Stimulated activated CD4-positive, alpha-beta T cell treated with anti-CD3 and anti-CD28 coated beads, Interleukin-1b, Interleukin-23, amount 100 ng/mL, for 4 hours (primary cell): ENCODE measurements around the gene CGNL1.

Experiments used
- DNase-seq, 2 donors: peaks; one replicate each; pipeline ENCODE4 v3.0.0-alpha.2; 2020; ENCODE audit warnings: low read depth in 2 of 2

Gene CGNL1

GRCh38 chr15:57496946-57497869 is 120.9 kb downstream of the CGNL1 start:
- DNase-seq = no peak

GRCh38 chr15:57500256-57500655 is 124.0 kb downstream of the CGNL1 start:
- no peak for DNase-seq

GRCh38 chr15:57500979-57501576 is 124.8 kb downstream of the CGNL1 start:
- no peak for DNase-seq

GRCh38 chr15:57502116-57502515 is 125.8 kb downstream of the CGNL1 start:
- DNase-seq = no peak

- no peak for DNase-seq
These were observed 126.9 kb downstream of the CGNL1 start for GRCh38 chr15:57503051-57503702.

- DNase-seq = no peak
These were observed 127.8 kb downstream of the CGNL1 start for GRCh38 chr15:57503911-57504598.

GRCh38 chr15:57504599-57504940 is 128.3 kb downstream of the CGNL1 start:
- DNase-seq = no peak

- DNase-seq = no peak
These were observed 128.9 kb downstream of the CGNL1 start for GRCh38 chr15:57505056-57505715.

GRCh38 chr15:57505949-57506391 is 129.7 kb downstream of the CGNL1 start:
- DNase-seq = no peak

GRCh38 chr15:57506422-57506821 is 130.1 kb downstream of the CGNL1 start:
- DNase-seq = no peak

- no peak for DNase-seq
These were observed 130.8 kb downstream of the CGNL1 start for GRCh38 chr15:57507111-57507510.

- no peak for DNase-seq
These were observed 132.8 kb downstream of the CGNL1 start for GRCh38 chr15:57509126-57509525.

- DNase-seq = no peak
These were observed 133.7 kb downstream of the CGNL1 start for GRCh38 chr15:57509965-57510364.

- DNase-seq = no peak
These were observed 134.3 kb downstream of the CGNL1 start for GRCh38 chr15:57510647-57511046.

- DNase-seq = no peak
These were observed 140.2 kb downstream of the CGNL1 start for GRCh38 chr15:57516327-57517029.

GRCh38 chr15:57517030-57517671 is 140.8 kb downstream of the CGNL1 start:
- no peak for DNase-seq

- DNase-seq = no peak
These were observed 142.6 kb downstream of the CGNL1 start for GRCh38 chr15:57518779-57519405.

- DNase-seq = no peak
These were observed 143.5 kb downstream of the CGNL1 start for GRCh38 chr15:57519806-57520205.

- no peak for DNase-seq
These were observed 145.2 kb downstream of the CGNL1 start for GRCh38 chr15:57521503-57521902.

- DNase-seq = no peak
These were observed 145.8 kb downstream of the CGNL1 start for GRCh38 chr15:57522148-57522547.
